GM12873 (cell line): Measurements from ENCODE around the gene PRKN.

Experiments
- CTCF ChIP-seq: IDR thresholded peaks from 2 replicates; pipeline ENCODE4 v1.5.1; 2012; ENCODE audit warnings: low read depth, mild to moderate bottlenecking, moderate library complexity, low read length, control low read depth; ENCODE audit not compliant: insufficient read depth; ENCODE audit errors: missing control alignments

The PRKN gene

GRCh38 chr6:162610351-162610750, 117.2 kb downstream of the PRKN start:
- no peak for TF ChIP-seq CTCF

GRCh38 chr6:162605881-162606280, 121.7 kb downstream of the PRKN start:
- TF ChIP-seq CTCF, result no peak

GRCh38 chr6:162603231-162604015, 124.1 kb downstream of the PRKN start:
- TF ChIP-seq CTCF, result no peak

- no peak for TF ChIP-seq CTCF
These were observed 124.8 kb downstream of the PRKN start for GRCh38 chr6:162602759-162603158.

GRCh38 chr6:162596676-162597075, 130.9 kb downstream of the PRKN start:
- TF ChIP-seq CTCF, result no peak

- TF ChIP-seq CTCF, result no peak
These were observed 136.0 kb downstream of the PRKN start for GRCh38 chr6:162591517-162591916.

- TF ChIP-seq CTCF, result no peak
These were observed 145.4 kb downstream of the PRKN start for GRCh38 chr6:162581988-162582780.
